Esophagus muscularis mucosa (tissue), 4 donors: ENCODE data around the gene MAPK4. TPM values are rescaled to one million over a fixed set of nuclear protein-coding genes. Genes with fewer than 3 reads are reported as not detected.

Experiments
- DNase-seq: peaks from one replicate; pipeline ENCODE4 v3.0.0-alpha.2; 2017; ENCODE audit errors: extremely low spot score
- H3K27ac ChIP-seq, 4 donors: fragments of 200-600 bp; sonication (generic); replicated peaks in 1 of 4; 1 replicate in 3 of 4; 2 replicates in 1 of 4; pipeline ENCODE4 v1.5.1; 2016 to 2019; ENCODE audit warnings: mild to moderate bottlenecking in 1 of 4
- H3K27me3 ChIP-seq, 4 donors: fragments of 200-600 bp; sonication (generic); one replicate each; pipeline versions ENCODE4 v1.5.1 to v1.6.0; 2016 to 2019
- H3K36me3 ChIP-seq, 4 donors: fragments of 200-600 bp; sonication (generic); one replicate each; pipeline ENCODE4 v1.5.1; 2016 to 2019
- H3K4me1 ChIP-seq, 4 donors: fragments of 200-600 bp; sonication (generic); one replicate each; pipeline ENCODE4 v1.5.1; 2016 to 2019
- H3K4me3 ChIP-seq, 4 donors: fragments of 200-600 bp; sonication (generic); 1 replicate in 2 of 4; 2 replicates in 2 of 4; pipeline ENCODE4 v1.5.1; 2016 to 2019; ENCODE audit warnings: mild to moderate bottlenecking in 4 of 4, moderate library complexity in 1 of 4
- H3K9me3 ChIP-seq, 4 donors: fragments of 200-600 bp; sonication (generic); 1 replicate in 3 of 4; 2 replicates in 1 of 4; pipeline ENCODE4 v1.5.1; 2016 to 2019
- CTCF ChIP-seq, 3 experiments: fragments of 200-600 bp in 2 of 3; fragments of 450-650 bp in 1 of 3; sonication (generic) in 2 of 3; IDR thresholded peaks; one replicate each; pipeline ENCODE4 v1.5.1; 2017 to 2019; ENCODE audit warnings: antibody characterized with exemption in 3 of 3, mild to moderate bottlenecking in 2 of 3, moderate library complexity in 1 of 3
- EP300 ChIP-seq: sonication (generic); formaldehyde crosslinking; IDR thresholded peaks from one replicate; pipeline ENCODE4 v1.6.1; 2017; ENCODE audit warnings: antibody characterized with exemption
- POLR2A ChIP-seq: fragments of 450-650 bp; IDR thresholded peaks from one replicate; pipeline ENCODE4 v1.6.1; 2017; ENCODE audit warnings: antibody characterized with exemption, moderate library complexity, mild to moderate bottlenecking, low read depth
- POLR2AphosphoS5 ChIP-seq, 2 donors: sonication (generic); formaldehyde crosslinking; IDR thresholded peaks; one replicate each; pipeline ENCODE4 v1.6.1; 2017; ENCODE audit warnings: antibody characterized with exemption in 2 of 2
- WGBS: methylation state at CpG from one replicate; pipeline ENCODE4 v1.1.5; 2018; 5-methylcytosine and 5-hydroxymethylcytosine counted together
- intact Hi-C: fragments of 100-400 bp; cut with DNase I; formaldehyde crosslinking; loops from one replicate; pipeline ENCODE4 v1.15.1; 2023
- total RNA-seq, 4 donors: library from RNA; depleted of rRNA; stranded (reverse); fragments of >200 nt; gene quantifications; one replicate each; pipeline versions ENCODE4 v1.1.0 to v1.2.1, GENCODE V29; 2016

Gene MAPK4
- total RNA-seq, 4 donors from 2014 or later = 6.2 to 14.5 (median 9.6) TPM

GRCh38 chr18:50734342-50734741 lies 174.5 kb downstream of the MAPK4 start:
- TF ChIP-seq POLR2AphosphoS5 (IDR thresholded peaks at IDR 0.05) = no peak
- TF ChIP-seq POLR2A = no peak
- TF ChIP-seq CTCF (IDR thresholded peaks at IDR 0.05) = no peak
- no peak for TF ChIP-seq EP300
- intact Hi-C loops = no loop called here
- Histone ChIP-seq H3K36me3 (peaks cover 0 to 3% (median 0%) of the 10 kb centered on the region in 4 donors), H3K27me3 (no peaks in the 10 kb centered on the region), H3K9me3 (no peaks in the 10 kb centered on the region), H3K4me3 (no peak overlapping the region), H3K4me1 (no peaks in the 10 kb centered on the region), H3K27ac (no peak overlapping the region)
- WGBS = 69% methylated on average over 8 of the region's 8 CpGs
- no peak for DNase-seq

- DNase-seq = no peak
- Histone ChIP-seq H3K27ac (no peak overlapping the region), H3K4me3 (no peak overlapping the region), H3K4me1 (no peaks in the 10 kb centered on the region), H3K36me3 (peaks cover 0 to under 1% (median 0%) of the 10 kb centered on the region in 4 donors), H3K27me3 (no peaks in the 10 kb centered on the region), H3K9me3 (no peaks in the 10 kb centered on the region)
- TF ChIP-seq EP300 (no peak), POLR2A (no peak), POLR2AphosphoS5 (IDR thresholded peaks at IDR 0.05) (no peak), CTCF (IDR thresholded peaks at IDR 0.05) (no peak)
- WGBS = 84% methylated on average over 5 of the region's 5 CpGs
- intact Hi-C loops = no loop called here
These were observed 175.0 kb downstream of the MAPK4 start for GRCh38 chr18:50734886-50735285.

- TF ChIP-seq CTCF (IDR thresholded peaks at IDR 0.05) = no peak
- TF ChIP-seq POLR2A = no peak
- no peak for TF ChIP-seq POLR2AphosphoS5 (IDR thresholded peaks at IDR 0.05)
- no peak for TF ChIP-seq EP300
- 51% methylated on average over 3 of the region's 3 CpGs for WGBS
- intact Hi-C loops = no loop called here
These were observed 177.2 kb downstream of the MAPK4 start for GRCh38 chr18:50737127-50737526.

GRCh38 chr18:50738098-50738757 lies 178.3 kb downstream of the MAPK4 start:
- TF ChIP-seq EP300 (no peak), POLR2AphosphoS5 (IDR thresholded peaks at IDR 0.05) (no peak), POLR2A (no peak), CTCF (IDR thresholded peaks at IDR 0.05) (no peak)
- intact Hi-C loops = no loop called here

More at GRCh38 chr18:50737127-50737526, 177.2 kb downstream of the MAPK4 start:
- Histone ChIP-seq H3K9me3 (no peaks in the 10 kb centered on the region), H3K4me1 (no peaks in the 10 kb centered on the region), H3K27me3 (no peaks in the 10 kb centered on the region), H3K27ac (no peak overlapping the region), H3K4me3 (no peak overlapping the region), H3K36me3 (no peaks in the 10 kb centered on the region)
- DNase-seq = no peak

GRCh38 chr18:50742952-50743351 lies 183.1 kb downstream of the MAPK4 start:
- no peak overlapping the region for H3K27ac ChIP-seq
- H3K27me3 ChIP-seq = no peaks in the 10 kb centered on the region
- H3K9me3 ChIP-seq = peaks cover 0 to 8% (median 4%) of the 10 kb centered on the region in 4 donors
- H3K4me3 ChIP-seq = no peak overlapping the region
- DNase-seq = no peak
- TF ChIP-seq POLR2A (no peak), CTCF (IDR thresholded peaks at IDR 0.05) (no peak), EP300 (no peak), POLR2AphosphoS5 (IDR thresholded peaks at IDR 0.05) (no peak)
- no peaks in the 10 kb centered on the region for H3K36me3 ChIP-seq
- intact Hi-C loops = no loop called here
- H3K4me1 ChIP-seq = no peaks in the 10 kb centered on the region

More at GRCh38 chr18:50738098-50738757, 178.3 kb downstream of the MAPK4 start:
- DNase-seq = no peak
- WGBS = 80% methylated on average over 7 of the region's 7 CpGs
- Histone ChIP-seq H3K36me3 (no peaks in the 10 kb centered on the region), H3K27ac (no peak overlapping the region), H3K27me3 (no peaks in the 10 kb centered on the region), H3K9me3 (peaks cover 0 to 7% (median 3%) of the 10 kb centered on the region in 4 donors), H3K4me3 (no peak overlapping the region), H3K4me1 (no peaks in the 10 kb centered on the region)
